ENCODE measurements around the gene INPP5F. TPM values are rescaled to one million over a fixed set of nuclear protein-coding genes. Genes with fewer than 3 reads are reported as not detected.
A peak's percentile ranks its signal among the peaks of the same experiment; 100 is the strongest.

The INPP5F gene
- 10 to 100 TPM; 22.3 to 23.0 TPM for total RNA-seq
- 4.4 TPM for polyA plus RNA-seq

GRCh38 chr10:119725828-119726675 lies at the start of gene INPP5F:
Gene INPP5F (plus strand): TSS chr10:119726050. CDS start chr10:119726263, 213 bp downstream.
- Mint-ChIP-seq H3K27me3 (no peaks in the 10 kb centered on the region), H3K9me3 (no peaks in the 10 kb centered on the region), H3K4me3 (peak within 1 kb of the TSS; percentile 89 to 93 (median 90)), H3K27ac (peak within 1 kb of the TSS; percentile 51 to 98 (median 84)), H3K36me3 (peaks cover 0 to 4% (median 0%) of the 10 kb centered on the region in 3 donors), H3K4me1 (peaks cover 17 to 35% (median 29%) of the 10 kb centered on the region in 3 donors)
- peak within 1 kb of the TSS; percentile 72 for H3K27ac ChIP-seq (ENCODE audit: low read depth, low read length)
- peaks cover 15% of the 10 kb centered on the region for H3K4me1 ChIP-seq (ENCODE audit: insufficient read depth, low read length)
- no peaks in the 10 kb centered on the region for H3K9me3 ChIP-seq (ENCODE audit: low read length)
- POLR2A ChIA-PET: interaction anchor here (0.5 to 1.9 kb wide), 13 partner anchors 10 to 971 kb away, joined by 3 to 16 read pairs (median 4); partner anchors contain the start of genes BAG3, CACUL1, MCMBP and RGS10
- no peaks in the 10 kb centered on the region for H3K36me3 ChIP-seq (ENCODE audit: insufficient read depth, low read length)
- no peaks in the 10 kb centered on the region for H3K27me3 ChIP-seq (ENCODE audit: insufficient read depth, low read length, poor library complexity, severe bottlenecking)
- CTCF ChIA-PET: interaction anchor here (0.6 to 3.8 kb wide), 11 partner anchors 10 to 133 kb away, joined by 3 to 14 read pairs (median 3); no protein-coding TSS in a partner anchor
- DNase-seq: peak; percentile 96 to 100 (median 98)
- H3K4me3 ChIP-seq (ENCODE audit: low read length): peak within 1 kb of the TSS; percentile 73

GRCh38 chr10:119677126-119677525 lies 48.7 kb upstream of the INPP5F start:
- Mint-ChIP-seq H3K27me3 (peaks cover 0 to 2% of the 10 kb centered on the region in 2 donors), H3K9me3 (no peaks in the 10 kb centered on the region), H3K4me3 (no peak overlapping the region), H3K36me3 (peaks cover 10 to 38% (median 20%) of the 10 kb centered on the region in 3 donors), H3K4me1 (peaks cover 8 to 11% (median 9%) of the 10 kb centered on the region in 3 donors), H3K27ac (peak overlapping the region in 1 of 8 donors; percentile 47)
- Histone ChIP-seq H3K27ac (ENCODE audit: low read depth, low read length) (no peak overlapping the region), H3K4me1 (ENCODE audit: insufficient read depth, low read length) (peaks cover 9% of the 10 kb centered on the region), H3K27me3 (ENCODE audit: insufficient read depth, low read length, poor library complexity, severe bottlenecking) (no peaks in the 10 kb centered on the region), H3K9me3 (ENCODE audit: low read length) (no peaks in the 10 kb centered on the region), H3K4me3 (ENCODE audit: low read length) (no peak overlapping the region), H3K36me3 (ENCODE audit: insufficient read depth, low read length) (peaks cover 21% of the 10 kb centered on the region)
- ChIA-PET CTCF (interaction anchor here (3.1 kb wide), 1 partner anchor 9 kb away, joined by 7 read pairs; no protein-coding TSS in a partner anchor), POLR2A (no interaction called here)
- no peak for DNase-seq

- ChIA-PET POLR2A (no interaction called here), CTCF (interaction anchor here (3.1 kb wide), 1 partner anchor 8 kb away, joined by 7 read pairs; no protein-coding TSS in a partner anchor)
- Histone ChIP-seq H3K27me3 (ENCODE audit: insufficient read depth, low read length, poor library complexity, severe bottlenecking) (no peaks in the 10 kb centered on the region), H3K27ac (ENCODE audit: low read depth, low read length) (no peak overlapping the region), H3K36me3 (ENCODE audit: insufficient read depth, low read length) (peaks cover 12% of the 10 kb centered on the region), H3K9me3 (ENCODE audit: low read length) (no peaks in the 10 kb centered on the region), H3K4me1 (ENCODE audit: insufficient read depth, low read length) (peaks cover 9% of the 10 kb centered on the region), H3K4me3 (ENCODE audit: low read length) (no peak overlapping the region)
- peaks cover 0 to 6% of the 10 kb centered on the region in 2 donors for H3K27me3 Mint-ChIP-seq
- peak overlapping the region in 1 of 8 donors; percentile 38 for H3K27ac Mint-ChIP-seq
- DNase-seq: no peak
- peaks cover 6 to 29% (median 15%) of the 10 kb centered on the region in 3 donors for H3K36me3 Mint-ChIP-seq
- no peaks in the 10 kb centered on the region for H3K9me3 Mint-ChIP-seq
- H3K4me3 Mint-ChIP-seq: no peak overlapping the region
- peaks cover 10 to 14% (median 12%) of the 10 kb centered on the region in 3 donors for H3K4me1 Mint-ChIP-seq
These were observed 47.7 kb upstream of the INPP5F start for GRCh38 chr10:119677904-119678755.

GRCh38 chr10:119679480-119679829 lies 46.4 kb upstream of the INPP5F start:
- Mint-ChIP-seq H3K4me1 (peaks cover 10 to 14% (median 12%) of the 10 kb centered on the region in 3 donors), H3K27ac (peak overlapping the region in 1 of 8 donors; percentile 94), H3K36me3 (peaks cover 4 to 15% (median 10%) of the 10 kb centered on the region in 3 donors), H3K27me3 (peaks cover 0 to 6% of the 10 kb centered on the region in 2 donors), H3K9me3 (no peaks in the 10 kb centered on the region), H3K4me3 (no peak overlapping the region)
- Histone ChIP-seq H3K4me1 (ENCODE audit: insufficient read depth, low read length) (peaks cover 9% of the 10 kb centered on the region), H3K27me3 (ENCODE audit: insufficient read depth, low read length, poor library complexity, severe bottlenecking) (no peaks in the 10 kb centered on the region), H3K27ac (ENCODE audit: low read depth, low read length) (no peak overlapping the region), H3K9me3 (ENCODE audit: low read length) (no peaks in the 10 kb centered on the region), H3K4me3 (ENCODE audit: low read length) (no peak overlapping the region), H3K36me3 (ENCODE audit: insufficient read depth, low read length) (peaks cover under 1% of the 10 kb centered on the region)
- no peak for DNase-seq
- ChIA-PET POLR2A (no interaction called here), CTCF (interaction anchor here (1.5 kb wide), 1 partner anchor 180 kb away, joined by 4 read pairs; no protein-coding TSS in a partner anchor)

- Mint-ChIP-seq H3K4me3 (no peak overlapping the region), H3K36me3 (peaks cover 4 to 15% (median 10%) of the 10 kb centered on the region in 3 donors), H3K27ac (peak overlapping the region in 1 of 8 donors; percentile 94), H3K27me3 (peaks cover 0 to 6% of the 10 kb centered on the region in 2 donors), H3K4me1 (peaks cover 10 to 14% (median 12%) of the 10 kb centered on the region in 3 donors), H3K9me3 (no peaks in the 10 kb centered on the region)
- Histone ChIP-seq H3K36me3 (ENCODE audit: insufficient read depth, low read length) (no peaks in the 10 kb centered on the region), H3K4me1 (ENCODE audit: insufficient read depth, low read length) (peaks cover 9% of the 10 kb centered on the region), H3K9me3 (ENCODE audit: low read length) (no peaks in the 10 kb centered on the region), H3K27me3 (ENCODE audit: insufficient read depth, low read length, poor library complexity, severe bottlenecking) (no peaks in the 10 kb centered on the region), H3K27ac (ENCODE audit: low read depth, low read length) (no peak overlapping the region), H3K4me3 (ENCODE audit: low read length) (no peak overlapping the region)
- ChIA-PET CTCF (interaction anchor here (1.5 kb wide), 1 partner anchor 179 kb away, joined by 4 read pairs; no protein-coding TSS in a partner anchor), POLR2A (no interaction called here)
- no peak for DNase-seq
These were observed 45.8 kb upstream of the INPP5F start for GRCh38 chr10:119680050-119680449.

GRCh38 chr10:119680650-119681081 lies 45.2 kb upstream of the INPP5F start:
- peaks cover 10 to 14% (median 12%) of the 10 kb centered on the region in 3 donors for H3K4me1 Mint-ChIP-seq
- no peaks in the 10 kb centered on the region for H3K36me3 ChIP-seq (ENCODE audit: insufficient read depth, low read length)
- H3K4me3 ChIP-seq (ENCODE audit: low read length): no peak overlapping the region
- no peak overlapping the region for H3K4me3 Mint-ChIP-seq
- no peak overlapping the region for H3K27ac ChIP-seq (ENCODE audit: low read depth, low read length)
- H3K27me3 Mint-ChIP-seq: peaks cover 0 to 6% of the 10 kb centered on the region in 2 donors
- peaks cover 4 to 13% (median 10%) of the 10 kb centered on the region in 3 donors for H3K36me3 Mint-ChIP-seq
- H3K9me3 ChIP-seq (ENCODE audit: low read length): no peaks in the 10 kb centered on the region
- no peak overlapping the region for H3K27ac Mint-ChIP-seq
- CTCF ChIA-PET: interaction anchor here (1.5 kb wide), 1 partner anchor 179 kb away, joined by 4 read pairs; no protein-coding TSS in a partner anchor
- peaks cover 9% of the 10 kb centered on the region for H3K4me1 ChIP-seq (ENCODE audit: insufficient read depth, low read length)
- DNase-seq: no peak
- H3K27me3 ChIP-seq (ENCODE audit: insufficient read depth, low read length, poor library complexity, severe bottlenecking): no peaks in the 10 kb centered on the region
- POLR2A ChIA-PET: no interaction called here
- no peaks in the 10 kb centered on the region for H3K9me3 Mint-ChIP-seq

GRCh38 chr10:119686465-119687191 lies 39.2 kb upstream of the INPP5F start:
- peak; percentile 69 to 85 (median 72) for DNase-seq
- Mint-ChIP-seq H3K27ac (peak overlapping the region in 6 of 8 donors; percentile 50 to 90 (median 57)), H3K36me3 (no peaks in the 10 kb centered on the region), H3K4me3 (peak overlapping the region; percentile 8 to 88 (median 81)), H3K4me1 (peaks cover 13 to 21% (median 18%) of the 10 kb centered on the region in 3 donors), H3K27me3 (peaks cover 1 to 6% of the 10 kb centered on the region in 2 donors), H3K9me3 (no peaks in the 10 kb centered on the region)
- CTCF ChIA-PET: interaction anchor here (0.6 to 3.3 kb wide), 32 partner anchors 9 to 651 kb away, joined by 3 to 21 read pairs (median 4); partner anchors contain the start of genes BAG3 and INPP5F
- H3K4me1 ChIP-seq (ENCODE audit: insufficient read depth, low read length): peaks cover 6% of the 10 kb centered on the region
- peak overlapping the region; percentile 35 for H3K4me3 ChIP-seq (ENCODE audit: low read length)
- H3K27me3 ChIP-seq (ENCODE audit: insufficient read depth, low read length, poor library complexity, severe bottlenecking): no peaks in the 10 kb centered on the region
- POLR2A ChIA-PET: interaction anchor here (1.0 kb wide), 1 partner anchor 565 kb away, joined by 3 read pairs; no protein-coding TSS in a partner anchor
- no peaks in the 10 kb centered on the region for H3K9me3 ChIP-seq (ENCODE audit: low read length)
- H3K36me3 ChIP-seq (ENCODE audit: insufficient read depth, low read length): no peaks in the 10 kb centered on the region
- H3K27ac ChIP-seq (ENCODE audit: low read depth, low read length): no peak overlapping the region
